Measurements from ENCODE around the gene CITED1.
"Not testable (repeated sequence)": the region's sequence is repeated elsewhere in the genome, so short reads cannot be mapped to it uniquely, and the experiment has no call there.

CITED1 gene, protein sequence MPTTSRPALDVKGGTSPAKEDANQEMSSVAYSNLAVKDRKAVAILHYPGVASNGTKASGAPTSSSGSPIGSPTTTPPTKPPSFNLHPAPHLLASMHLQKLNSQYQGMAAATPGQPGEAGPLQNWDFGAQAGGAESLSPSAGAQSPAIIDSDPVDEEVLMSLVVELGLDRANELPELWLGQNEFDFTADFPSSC

DNA sequence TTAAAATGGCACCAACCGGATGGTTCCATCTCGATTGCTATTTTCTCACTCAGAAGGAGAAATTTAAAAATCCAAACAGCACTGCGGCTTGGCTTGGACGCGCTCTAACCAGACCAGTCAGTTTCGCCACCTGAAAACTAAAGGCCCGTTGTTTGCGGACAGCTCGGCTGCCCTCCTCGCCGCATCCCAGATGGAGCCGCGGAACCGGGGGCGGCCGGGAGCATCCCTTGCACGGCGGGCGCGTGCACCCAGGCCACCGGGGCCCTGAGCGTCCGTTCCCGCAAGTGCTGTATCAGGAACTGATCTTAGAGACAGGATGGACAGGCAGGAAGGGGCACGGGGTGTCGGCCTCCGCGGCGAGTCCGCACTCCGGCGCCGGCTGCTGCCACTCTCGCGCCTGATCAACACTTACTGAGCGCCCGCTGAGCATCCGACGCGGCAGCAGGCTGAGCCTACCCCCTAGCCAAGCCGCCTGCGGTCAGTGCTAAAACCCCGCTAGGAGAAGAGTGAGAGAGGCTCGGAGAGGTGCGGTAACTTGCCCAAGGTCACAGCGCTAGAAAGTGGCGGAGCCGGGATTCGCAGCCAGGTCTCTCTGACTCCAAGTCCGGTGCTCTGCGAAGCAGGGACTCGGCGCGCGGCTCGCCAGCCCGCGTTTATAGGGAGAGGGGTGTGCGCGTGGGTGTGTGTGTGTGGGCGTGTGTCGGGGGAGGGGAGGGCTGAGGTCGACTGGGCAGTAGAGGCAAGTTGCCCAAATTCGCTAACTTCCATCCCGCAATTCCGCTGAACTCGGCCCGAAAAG, at the start of gene CITED1:
Gene CITED1, minus strand, starts transcription at position 629 of the 799 bp plus-strand sequence. CDS start 3,045 bp downstream, outside the sequence.
- peak in 1 of 4 experiments; percentile 1 for DNase-seq

DNA sequence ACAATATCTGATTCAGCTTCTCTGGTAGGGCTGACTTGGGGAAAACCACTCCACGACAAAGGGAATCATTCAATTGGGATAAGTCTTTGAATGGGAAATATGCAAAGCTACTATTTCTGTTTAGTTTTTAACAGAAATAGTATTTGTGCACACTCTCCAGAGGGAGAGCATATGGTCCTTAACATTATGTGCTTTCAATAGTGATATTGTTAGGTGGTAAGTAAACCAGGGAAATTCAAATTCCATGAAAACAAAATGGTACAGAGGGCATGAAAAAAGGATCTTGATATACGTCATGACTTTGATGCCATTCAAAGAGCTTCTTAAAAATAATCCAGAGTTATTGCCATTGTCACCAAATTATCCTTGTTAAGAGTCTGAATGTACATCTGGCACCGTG, 47.1 kb upstream of the CITED1 start:
- DNase-seq, result no peak

DNA sequence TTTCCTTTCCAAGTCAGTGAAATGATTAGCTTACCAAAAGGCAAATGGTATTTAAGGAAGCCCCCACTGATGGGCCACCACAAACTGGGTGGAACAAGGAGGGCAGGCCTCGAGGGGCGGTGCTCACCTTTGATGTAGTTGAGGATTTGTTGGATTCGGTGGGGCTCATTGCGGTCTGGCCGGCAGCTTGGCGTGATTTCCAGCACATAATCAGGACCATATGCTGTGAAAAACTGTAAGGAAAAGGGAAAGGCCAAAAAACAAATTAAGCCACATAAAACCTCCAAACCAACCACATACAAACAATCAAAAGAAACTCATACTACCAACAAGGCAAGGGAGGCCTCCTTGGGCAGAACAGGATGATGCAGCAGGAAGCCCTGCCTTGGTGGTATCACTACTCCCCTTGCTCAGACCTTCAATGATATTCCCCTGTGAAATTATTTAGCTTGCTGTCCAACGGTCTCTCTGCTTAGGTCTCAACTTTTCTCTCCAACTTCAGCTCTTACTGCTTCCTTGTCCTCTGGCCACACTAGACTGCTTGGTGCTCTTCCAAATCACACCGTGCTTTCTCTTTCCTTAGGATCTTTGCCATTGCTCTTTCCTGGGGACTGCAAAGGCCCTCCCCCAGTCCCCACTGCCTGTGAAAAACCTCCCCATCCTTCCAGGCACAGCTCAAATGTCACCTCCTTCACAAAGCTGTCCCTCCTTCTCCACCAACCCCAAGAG, 46.1 kb upstream of the CITED1 start:
- DNase-seq, result no peak

DNA sequence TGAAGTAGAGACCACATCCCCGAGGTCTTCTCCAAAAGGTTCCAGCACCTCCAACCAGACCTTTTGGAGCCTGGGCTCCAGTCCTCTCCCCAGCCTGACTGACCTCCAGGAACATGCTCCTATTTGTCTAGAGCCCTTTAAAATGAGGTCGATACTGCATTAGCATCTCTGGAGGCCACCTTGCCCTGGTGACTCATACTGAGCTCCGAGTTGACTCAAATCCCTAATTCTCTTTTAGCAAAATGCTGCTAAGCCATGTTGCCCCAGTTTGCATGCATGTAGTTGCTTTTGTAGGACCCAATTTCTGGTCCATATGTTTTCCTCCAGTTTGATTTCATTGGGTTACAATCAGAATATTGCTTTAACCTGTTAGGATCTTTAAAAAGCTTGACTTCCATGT, 43.5 kb upstream of the CITED1 start:
- no peak for DNase-seq

DNA sequence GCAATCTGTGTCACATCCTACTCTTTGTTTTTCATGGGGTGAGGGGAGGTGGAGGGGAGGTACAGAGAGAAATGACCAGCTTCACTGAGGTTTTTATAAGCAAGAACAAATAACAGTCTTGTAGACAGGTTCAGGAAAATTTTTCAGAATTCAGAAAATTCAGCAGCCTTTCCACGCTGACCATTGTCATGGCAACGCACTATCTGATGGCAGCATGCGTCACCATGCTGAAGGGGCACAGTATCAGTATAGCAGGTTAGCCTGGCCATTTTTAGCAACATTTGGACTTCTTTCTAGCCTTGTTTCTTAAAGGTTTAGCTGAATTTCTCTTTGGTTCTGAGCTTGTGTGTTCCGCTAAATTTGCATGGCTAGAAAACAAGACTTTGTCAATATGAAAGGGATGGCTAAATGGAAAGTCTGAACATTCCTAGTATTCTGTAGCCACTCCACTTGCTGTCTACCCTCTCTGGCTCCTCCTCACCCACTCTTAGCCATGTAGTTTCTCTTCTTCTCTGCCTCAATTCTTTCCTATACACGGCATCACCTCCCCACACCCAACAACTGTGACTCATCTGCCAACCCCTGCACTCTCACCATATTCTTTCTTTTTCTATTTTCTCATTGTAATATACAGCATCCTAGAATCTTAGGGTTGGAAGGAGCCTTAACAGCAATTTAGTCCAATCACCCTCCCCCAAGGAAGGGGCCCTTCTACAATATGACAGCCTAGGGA, 42.7 kb upstream of the CITED1 start:
- no peak for DNase-seq

DNA sequence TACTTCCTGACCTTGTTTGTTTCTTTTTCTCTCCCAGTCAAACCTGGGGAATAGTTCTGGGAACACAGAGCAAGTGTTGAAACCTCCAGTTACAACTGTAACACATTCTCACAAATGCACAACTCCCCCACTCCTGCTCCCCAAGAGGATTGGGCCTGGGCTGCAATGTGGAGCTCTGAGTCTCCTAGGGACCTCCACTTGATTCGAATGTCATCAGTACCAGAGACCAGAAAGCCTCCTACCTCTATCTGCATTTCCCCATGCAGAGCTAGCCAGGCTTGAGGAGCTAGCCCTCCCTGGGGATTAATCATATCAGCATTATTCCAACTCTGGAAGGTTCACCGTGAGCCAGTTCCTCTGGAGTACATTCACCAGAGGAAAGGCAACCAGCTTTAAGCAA, 41.7 kb upstream of the CITED1 start:
- no peak for DNase-seq

DNA sequence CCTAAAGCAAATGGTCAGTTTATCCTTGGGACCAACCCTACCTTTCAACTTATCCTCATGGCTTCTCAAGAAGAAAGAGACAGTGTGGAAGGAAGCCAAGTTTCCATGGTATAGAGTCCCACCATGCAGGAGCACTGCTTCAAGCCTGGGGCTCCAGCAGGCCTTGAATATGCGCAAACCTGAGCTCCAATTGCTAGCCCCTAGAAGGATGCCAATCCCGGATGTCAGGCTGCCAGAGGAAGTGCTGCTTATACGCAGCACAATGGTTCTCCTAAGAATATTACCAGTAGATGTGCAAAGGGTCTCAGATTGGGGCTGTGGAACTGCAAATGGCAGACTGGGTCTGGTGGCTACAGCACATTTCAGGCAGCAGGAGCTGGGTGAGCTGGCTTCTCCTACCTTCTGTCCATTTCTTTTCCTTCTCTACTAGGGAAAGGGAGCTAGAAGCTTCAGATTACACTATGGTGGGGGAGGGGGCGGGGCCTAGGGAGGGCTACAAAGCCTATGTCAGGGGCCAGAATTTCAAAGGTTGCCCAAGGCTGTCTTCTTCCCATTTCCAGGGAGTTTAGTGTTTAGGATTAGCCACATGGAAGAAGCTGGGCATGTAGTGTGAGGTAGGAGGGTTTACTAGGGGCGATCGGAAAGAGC, 40.7 kb upstream of the CITED1 start:
- DNase-seq, result no peak

DNA sequence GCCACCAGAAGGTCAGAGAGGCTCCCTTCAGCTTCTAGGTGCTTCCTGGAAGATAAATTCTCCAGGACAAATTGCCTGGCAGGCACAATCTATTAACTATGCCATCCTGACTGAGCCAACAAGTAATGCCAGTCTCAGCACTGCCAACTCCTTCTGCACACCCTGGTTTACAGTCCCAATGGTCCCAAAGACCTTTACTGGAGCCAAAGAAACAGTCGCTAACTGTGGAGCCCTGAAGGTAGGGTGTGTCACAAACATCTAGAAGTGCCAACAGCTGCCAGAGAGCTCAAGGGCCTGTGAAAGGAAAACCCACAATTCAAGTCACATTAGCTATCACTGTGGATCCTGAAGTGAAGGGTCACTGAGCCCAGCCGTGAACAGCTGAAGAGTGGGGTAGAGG, 34.9 kb upstream of the CITED1 start:
- DNase-seq, result no peak

DNA sequence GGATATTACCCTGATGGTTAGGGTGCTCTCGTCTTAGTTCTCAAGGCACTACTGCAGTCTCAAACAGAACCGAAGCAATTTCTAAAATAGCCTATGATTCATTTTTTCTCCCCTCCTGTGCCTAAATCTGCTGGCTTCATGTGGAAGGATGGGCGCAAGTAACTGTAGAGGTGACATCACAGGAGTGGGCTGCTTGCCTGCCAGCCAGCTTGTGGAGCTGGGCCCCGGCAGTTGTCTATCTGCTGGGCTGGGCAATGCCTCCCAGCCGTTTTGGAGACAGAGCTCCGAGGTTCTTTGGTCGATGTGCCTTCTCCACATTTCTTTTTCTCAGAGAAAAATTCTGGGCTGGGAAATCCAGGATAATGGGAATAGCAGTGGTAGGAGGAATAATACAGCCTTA, 34.3 kb upstream of the CITED1 start:
- DNase-seq, result no peak

DNA sequence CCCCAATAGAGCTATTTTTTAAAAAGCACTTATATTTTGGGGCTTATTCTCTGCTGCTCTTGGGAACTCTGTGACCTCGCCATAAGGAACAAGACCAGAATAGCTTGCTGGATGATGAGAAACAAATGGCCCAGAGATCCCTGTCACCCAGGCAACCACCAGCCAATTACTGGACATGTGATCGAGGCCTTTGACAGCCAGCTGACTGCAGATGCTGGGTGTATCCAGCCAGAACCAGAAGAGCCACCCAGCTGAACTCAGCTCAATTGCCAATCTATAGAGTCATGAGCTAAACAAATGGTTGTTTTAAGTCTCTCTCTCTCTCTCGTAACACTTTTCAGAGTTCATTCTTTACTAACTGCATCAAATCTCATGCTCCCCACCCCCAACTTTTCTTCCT, 24.4 kb upstream of the CITED1 start:
- no peak for DNase-seq

DNA sequence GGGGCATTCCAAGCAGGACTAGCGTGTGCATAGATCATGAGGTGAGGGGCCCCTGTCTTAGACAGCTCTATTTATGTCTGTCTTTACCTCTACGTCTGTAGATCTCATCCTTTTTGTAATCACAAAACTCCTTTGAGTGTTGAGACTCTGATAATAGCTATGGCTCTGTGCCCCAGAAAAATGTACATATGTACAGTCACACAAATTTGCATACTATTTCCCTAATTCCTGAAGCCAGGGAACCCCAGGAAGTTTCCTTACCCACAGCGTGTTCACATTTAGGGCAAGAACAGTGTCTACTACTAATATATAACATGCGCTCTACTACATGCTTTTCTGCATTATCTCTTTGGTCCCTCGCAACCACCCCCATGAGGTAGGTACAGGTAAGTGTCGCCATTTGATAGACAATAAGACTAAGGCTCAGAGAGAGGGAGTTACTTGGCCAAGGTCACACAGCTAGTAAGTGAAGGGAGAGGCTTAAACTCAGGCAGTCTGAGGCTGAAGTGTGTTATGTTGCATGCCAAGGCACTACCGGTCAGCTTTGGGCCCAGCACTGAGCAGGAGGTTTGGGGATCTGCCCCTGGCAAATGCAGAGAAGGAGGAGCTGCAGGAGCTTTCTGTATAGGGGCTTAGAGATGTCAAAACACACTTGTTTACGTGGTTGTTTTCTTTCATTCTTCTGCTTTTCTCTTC, 21.0 kb upstream of the CITED1 start:
- DNase-seq, result no peak

DNA sequence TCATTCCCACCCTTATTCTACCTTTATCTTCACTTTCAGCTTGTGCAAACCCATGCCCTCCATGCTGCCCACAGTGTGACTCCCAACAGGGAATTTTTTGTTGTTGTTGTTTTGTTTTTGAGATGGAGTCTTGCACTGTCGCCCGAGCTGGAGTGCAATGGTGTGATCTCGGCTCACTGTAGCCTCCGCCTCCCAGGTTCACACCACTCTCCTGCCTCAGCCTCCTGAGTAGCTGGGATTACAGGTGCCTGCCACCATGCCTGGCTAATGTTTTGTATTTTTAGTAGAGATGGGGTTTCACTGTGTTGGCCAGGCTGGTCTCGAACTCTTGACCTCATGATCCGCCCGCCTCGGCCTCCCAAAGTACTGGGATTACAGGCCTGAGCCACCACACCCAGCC, 13.9 kb upstream of the CITED1 start:
- not testable (repeated sequence) for DNase-seq

DNA sequence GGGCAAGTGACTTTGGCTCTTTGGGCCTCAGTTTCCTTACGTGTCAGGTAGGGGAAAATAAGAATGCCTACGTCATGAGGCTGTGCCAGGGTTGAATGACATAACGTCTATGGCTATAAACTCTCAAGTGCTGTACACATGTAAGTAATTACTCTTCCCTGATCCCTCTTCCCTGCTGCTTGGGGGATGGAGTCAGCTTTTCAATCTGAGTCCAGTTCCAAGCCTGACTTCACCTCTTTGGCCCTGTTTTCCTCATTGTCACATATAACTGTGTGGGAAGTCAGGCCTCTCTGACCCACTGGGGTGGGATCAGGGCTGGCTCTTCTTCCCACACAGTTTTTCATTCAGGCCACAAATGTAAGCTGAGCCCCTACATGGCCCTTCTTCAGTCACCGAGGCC, 11.4 kb upstream of the CITED1 start:
- DNase-seq, result no peak

DNA sequence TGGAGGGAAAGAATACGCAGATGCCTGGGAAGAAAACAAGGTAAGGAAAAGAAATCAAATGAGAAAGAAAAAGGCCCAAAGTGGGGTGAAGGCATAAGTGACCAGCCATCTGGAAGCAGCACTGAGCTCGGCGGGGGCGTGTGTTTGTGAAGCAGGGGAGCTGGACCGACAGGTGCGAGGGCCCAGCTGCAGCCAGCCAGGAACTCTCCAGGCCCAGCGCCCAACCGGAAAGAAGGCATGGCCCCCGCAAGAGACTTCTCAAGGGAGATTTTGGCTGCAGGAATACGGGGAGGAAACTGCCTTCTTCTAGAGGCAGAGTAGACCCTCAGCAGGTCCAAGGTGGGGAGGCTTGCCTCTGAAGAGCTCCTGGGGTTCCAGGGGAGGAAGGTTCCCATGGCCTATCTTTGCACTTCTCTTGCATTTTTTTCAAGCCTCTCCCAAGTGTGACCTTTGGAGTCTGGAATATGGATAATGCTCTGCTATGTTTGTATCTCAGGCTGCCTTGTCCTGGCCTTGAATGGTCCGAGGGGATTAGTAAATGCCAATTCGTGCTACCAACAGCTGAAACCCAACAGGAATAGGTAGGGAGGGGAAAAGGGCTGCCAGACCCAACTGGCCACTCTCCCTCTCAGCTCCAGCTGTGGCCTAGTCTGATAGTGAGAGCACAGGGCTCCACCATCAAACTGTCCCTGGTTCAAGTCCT, 10.8 kb upstream of the CITED1 start:
- no peak for DNase-seq

DNA sequence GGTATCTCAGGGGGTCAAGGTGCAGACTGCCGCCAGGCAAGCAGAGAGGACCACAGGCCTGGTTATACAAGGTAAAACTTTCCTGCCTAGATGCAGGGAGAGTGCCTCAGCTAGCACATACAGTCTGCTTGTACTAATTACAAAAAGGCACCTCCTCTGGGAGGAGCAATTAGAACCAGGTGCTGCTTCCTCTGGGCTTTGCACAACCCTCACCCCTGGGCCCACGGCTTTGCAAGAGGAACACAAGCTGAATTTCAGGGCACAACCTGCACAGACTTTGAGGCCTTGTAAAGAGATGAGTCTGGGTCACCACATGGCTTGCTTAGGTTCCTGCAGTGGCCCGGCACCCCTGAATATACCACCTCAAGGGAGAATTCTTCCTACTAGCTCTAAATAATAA, 9.2 kb upstream of the CITED1 start:
- no peak for DNase-seq

DNA sequence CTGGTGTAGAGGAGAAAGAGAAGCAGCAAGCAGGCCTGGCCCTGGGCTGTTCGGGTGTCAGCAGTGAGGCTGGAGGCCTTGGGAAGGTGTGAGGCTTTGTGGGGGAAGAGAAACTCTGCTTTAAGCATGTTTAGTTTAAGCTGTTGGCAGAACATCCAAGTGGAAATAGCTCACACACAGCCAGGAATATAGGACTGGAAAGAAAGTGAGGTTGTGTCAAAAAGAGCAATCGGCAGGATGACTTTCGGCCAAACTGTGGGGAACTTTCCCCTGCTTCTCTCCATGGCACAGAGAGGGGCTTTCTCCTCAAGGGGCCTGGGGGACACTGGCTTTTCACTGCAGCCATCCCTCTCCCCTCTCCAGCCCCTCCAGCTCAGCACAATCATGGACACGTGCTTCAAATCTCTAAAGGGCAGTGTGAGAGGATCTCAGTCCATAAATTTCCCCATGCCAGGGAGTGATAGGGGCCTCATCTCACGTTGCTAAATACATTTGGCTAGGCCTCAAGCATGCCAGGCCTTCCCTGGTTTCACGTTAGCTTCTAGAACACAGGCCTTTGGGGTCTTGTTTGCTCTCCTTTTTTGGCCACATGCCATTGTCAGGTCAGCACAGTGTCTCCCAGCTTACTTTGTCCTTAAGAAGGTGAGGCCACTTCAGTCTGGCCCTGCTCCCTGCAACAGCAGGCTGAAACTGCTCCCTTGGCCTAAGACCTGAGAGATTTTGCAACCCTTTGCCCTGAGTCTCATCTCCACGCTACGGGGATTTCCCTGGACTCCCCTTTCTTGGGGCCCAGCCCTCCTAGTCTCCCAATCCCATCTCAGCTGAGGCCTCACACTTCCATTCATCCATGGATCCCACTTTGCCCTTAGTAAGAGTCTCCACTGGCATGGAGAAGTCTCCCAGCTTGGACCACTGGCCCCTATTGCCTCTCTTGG, 8.3 kb upstream of the CITED1 start:
- DNase-seq, result no peak

DNA sequence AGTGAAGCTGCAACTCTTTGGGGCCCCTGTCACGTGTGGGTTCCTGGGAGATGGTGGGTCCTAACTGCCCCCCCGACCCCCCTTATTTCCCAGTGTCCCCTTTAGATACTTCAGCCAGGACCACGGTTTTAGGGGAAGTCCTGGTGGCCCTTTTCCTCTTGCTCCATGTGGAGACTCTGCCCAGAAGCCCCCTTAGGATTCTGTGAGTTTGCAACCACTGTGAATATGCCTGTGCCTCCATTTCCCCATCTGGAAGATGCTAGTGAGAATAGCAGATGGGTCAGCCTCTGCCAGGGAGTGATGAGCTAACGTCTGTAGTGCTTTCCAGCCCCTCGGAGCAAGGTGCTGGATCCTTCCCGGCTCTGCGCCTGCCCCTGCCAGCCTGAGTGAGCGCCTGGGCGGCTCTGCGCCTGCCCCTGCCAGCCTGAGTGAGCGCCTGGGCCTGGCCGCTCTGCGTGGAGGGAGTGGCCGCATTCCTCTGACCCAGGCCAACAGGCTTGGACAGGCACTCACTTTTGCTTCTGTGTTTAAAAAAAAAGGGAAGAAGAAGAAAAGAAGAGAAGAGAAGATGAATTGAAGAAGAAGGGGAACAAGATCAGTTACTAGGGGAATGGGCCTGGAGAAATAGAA, 6.7 kb upstream of the CITED1 start:
- no peak for DNase-seq

DNA sequence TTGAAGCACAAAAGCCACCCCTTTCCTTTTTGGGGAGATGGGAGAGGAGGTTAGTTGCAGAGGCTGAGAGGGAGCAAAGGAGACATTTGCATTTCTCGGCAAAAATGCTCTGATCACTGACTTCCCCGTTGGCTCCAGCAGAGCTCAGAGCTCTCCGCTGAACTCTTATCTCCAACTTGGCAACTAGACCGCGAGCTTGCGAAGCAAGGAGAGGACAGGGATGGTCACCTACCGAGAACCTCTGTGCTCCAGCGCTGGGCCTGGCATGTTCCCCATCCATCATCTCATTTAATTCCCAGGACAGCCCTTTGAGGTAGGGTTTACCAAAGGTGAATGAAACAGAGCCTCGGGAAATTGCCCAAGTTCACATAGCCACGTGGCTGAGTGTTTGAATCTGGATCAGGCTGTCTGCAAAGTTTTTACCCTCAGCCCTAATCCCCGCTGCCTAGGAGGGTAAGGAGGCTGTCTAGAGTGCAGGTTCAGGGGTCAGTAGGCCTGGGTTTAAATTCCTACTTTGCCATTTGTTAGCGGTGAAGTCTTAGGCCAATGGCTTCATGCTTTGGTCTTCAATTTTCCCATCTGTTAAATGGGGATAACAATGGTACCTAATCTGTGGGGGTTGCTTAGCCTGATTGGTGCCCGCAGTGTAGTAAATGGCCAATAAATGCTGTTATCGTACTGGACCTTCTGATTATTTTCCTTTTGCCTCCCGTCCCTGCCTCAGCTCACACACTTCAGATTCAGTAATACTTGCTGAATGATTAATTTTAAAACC, 3.8 kb upstream of the CITED1 start:
- no peak for DNase-seq

All from activated naive CD4-positive, alpha-beta T cell (primary cell).